GM12878 (cell line): ENCODE measurements around the gene ADAMTSL2.

ENCODE experiments used
- CREM ChIP-seq: IDR thresholded peaks from 2 replicates; pipeline ENCODE4 v1.6.1; 2014; ENCODE audit warnings: antibody characterized with exemption, low read depth
- DPF2 ChIP-seq: fragments of 450-650 bp; IDR thresholded peaks from 2 replicates; pipeline ENCODE4 v1.6.1; 2017; ENCODE audit warnings: mild to moderate bottlenecking
- MXI1 ChIP-seq: fragments of 150-350 bp; IDR thresholded peaks from 2 replicates; pipeline ENCODE4 v1.6.1; 2011; ENCODE audit warnings: low read depth, mild to moderate bottlenecking, inconsistent platforms, low read length, improper control_type of control experiment
- NFIC ChIP-seq: IDR thresholded peaks from 2 replicates; pipeline ENCODE4 v1.6.1; 2012; ENCODE audit warnings: low read depth, mild to moderate bottlenecking, inconsistent platforms, low read length, moderate library complexity
- PAX5 ChIP-seq: IDR thresholded peaks from 2 replicates; pipeline ENCODE4 v1.6.1; 2011; ENCODE audit warnings: low read depth, low read length, borderline replicate concordance
- POLR2AphosphoS5 ChIP-seq: IDR thresholded peaks from 2 replicates; pipeline ENCODE4 v1.6.1; 2011; ENCODE audit warnings: mild to moderate bottlenecking, low read length, inconsistent platforms
- RAD21 ChIP-seq: IDR thresholded peaks from 2 replicates; pipeline ENCODE4 v1.6.1; 2011; ENCODE audit warnings: mild to moderate bottlenecking, low read depth, low read length, moderate library complexity; ENCODE audit not compliant: insufficient read depth
- SPI1 ChIP-seq: IDR thresholded peaks from 2 replicates; pipeline ENCODE4 v1.6.1; 2011; ENCODE audit warnings: low read depth, mild to moderate bottlenecking, low read length, moderate library complexity, borderline replicate concordance; ENCODE audit not compliant: insufficient read depth
- TAF1 ChIP-seq: IDR thresholded peaks from 2 replicates; pipeline ENCODE4 v1.6.1; 2011; ENCODE audit warnings: mild to moderate bottlenecking, low read depth, low read length, borderline replicate concordance
- YY1 ChIP-seq: IDR thresholded peaks from 2 replicates; pipeline ENCODE4 v1.6.1; 2011; ENCODE audit warnings: low read depth, mild to moderate bottlenecking, low read length
- ZZZ3 ChIP-seq: IDR thresholded peaks from 2 replicates; pipeline ENCODE4 v1.6.1; 2011; ENCODE audit warnings: low read depth; ENCODE audit not compliant: control insufficient read depth, insufficient read length
- TF ChIP-seq, protein P1 (sequence below), 3 experiments: IDR thresholded peaks in 2 of 3; conservative IDR thresholded peaks in 1 of 3; 2 replicates each; pipeline ENCODE4 v1.5.1; 2011; ENCODE audit warnings: low read depth in 3 of 3, low read length in 3 of 3, mild to moderate bottlenecking in 3 of 3, control low read depth in 2 of 3, moderate library complexity in 2 of 3, inconsistent platforms in 1 of 3, mixed read lengths in 1 of 3; ENCODE audit not compliant: control insufficient read depth in 2 of 3, insufficient read depth in 1 of 3; ENCODE audit errors: extremely low read depth in 1 of 3
- TF ChIP-seq, protein P2 (sequence below): IDR thresholded peaks from 2 replicates; pipeline ENCODE4 v1.6.1; 2011; ENCODE audit warnings: mild to moderate bottlenecking, low read depth, low read length, moderate library complexity; ENCODE audit not compliant: insufficient replicate concordance
- TF ChIP-seq, protein P3 (sequence below): IDR thresholded peaks from 2 replicates; pipeline ENCODE4 v1.6.1; 2012; ENCODE audit warnings: low read depth, low read length, improper control_type of control experiment

GRCh38 chr9:133605856-133606707, 71.6 kb downstream of the ADAMTSL2 start:
- TF ChIP-seq YY1, result no peak
- no peak for TF ChIP-seq TAF1
- TF ChIP-seq ZZZ3, result no peak
- TF ChIP-seq, protein P1, sequence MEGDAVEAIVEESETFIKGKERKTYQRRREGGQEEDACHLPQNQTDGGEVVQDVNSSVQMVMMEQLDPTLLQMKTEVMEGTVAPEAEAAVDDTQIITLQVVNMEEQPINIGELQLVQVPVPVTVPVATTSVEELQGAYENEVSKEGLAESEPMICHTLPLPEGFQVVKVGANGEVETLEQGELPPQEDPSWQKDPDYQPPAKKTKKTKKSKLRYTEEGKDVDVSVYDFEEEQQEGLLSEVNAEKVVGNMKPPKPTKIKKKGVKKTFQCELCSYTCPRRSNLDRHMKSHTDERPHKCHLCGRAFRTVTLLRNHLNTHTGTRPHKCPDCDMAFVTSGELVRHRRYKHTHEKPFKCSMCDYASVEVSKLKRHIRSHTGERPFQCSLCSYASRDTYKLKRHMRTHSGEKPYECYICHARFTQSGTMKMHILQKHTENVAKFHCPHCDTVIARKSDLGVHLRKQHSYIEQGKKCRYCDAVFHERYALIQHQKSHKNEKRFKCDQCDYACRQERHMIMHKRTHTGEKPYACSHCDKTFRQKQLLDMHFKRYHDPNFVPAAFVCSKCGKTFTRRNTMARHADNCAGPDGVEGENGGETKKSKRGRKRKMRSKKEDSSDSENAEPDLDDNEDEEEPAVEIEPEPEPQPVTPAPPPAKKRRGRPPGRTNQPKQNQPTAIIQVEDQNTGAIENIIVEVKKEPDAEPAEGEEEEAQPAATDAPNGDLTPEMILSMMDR (IDR thresholded peaks at IDR 0.05 in 2 of 3, conservative IDR thresholded peaks at IDR 0.05 in 1 of 3; ENCODE audit: control insufficient read depth in 2 of 3, extremely low read depth in 1 of 3, insufficient read depth in 1 of 3, low read depth in 3 of 3, low read length in 3 of 3), result no peak
- no peak for TF ChIP-seq CREM
- no peak for TF ChIP-seq DPF2
- TF ChIP-seq POLR2AphosphoS5, result no peak
- no peak for TF ChIP-seq PAX5
- TF ChIP-seq, protein P2, sequence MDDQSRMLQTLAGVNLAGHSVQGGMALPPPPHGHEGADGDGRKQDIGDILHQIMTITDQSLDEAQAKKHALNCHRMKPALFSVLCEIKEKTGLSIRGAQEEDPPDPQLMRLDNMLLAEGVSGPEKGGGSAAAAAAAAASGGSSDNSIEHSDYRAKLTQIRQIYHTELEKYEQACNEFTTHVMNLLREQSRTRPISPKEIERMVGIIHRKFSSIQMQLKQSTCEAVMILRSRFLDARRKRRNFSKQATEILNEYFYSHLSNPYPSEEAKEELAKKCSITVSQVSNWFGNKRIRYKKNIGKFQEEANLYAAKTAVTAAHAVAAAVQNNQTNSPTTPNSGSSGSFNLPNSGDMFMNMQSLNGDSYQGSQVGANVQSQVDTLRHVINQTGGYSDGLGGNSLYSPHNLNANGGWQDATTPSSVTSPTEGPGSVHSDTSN, result no peak
- TF ChIP-seq NFIC, result no peak
- no peak for TF ChIP-seq RAD21
- no peak for TF ChIP-seq MXI1
- TF ChIP-seq SPI1, result no peak
- TF ChIP-seq, protein P3, sequence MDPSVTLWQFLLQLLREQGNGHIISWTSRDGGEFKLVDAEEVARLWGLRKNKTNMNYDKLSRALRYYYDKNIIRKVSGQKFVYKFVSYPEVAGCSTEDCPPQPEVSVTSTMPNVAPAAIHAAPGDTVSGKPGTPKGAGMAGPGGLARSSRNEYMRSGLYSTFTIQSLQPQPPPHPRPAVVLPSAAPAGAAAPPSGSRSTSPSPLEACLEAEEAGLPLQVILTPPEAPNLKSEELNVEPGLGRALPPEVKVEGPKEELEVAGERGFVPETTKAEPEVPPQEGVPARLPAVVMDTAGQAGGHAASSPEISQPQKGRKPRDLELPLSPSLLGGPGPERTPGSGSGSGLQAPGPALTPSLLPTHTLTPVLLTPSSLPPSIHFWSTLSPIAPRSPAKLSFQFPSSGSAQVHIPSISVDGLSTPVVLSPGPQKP, result no peak
